Endometrium (tissue), 2 donors: ENCODE results near the gene TEPSIN.

Source experiments
- FAIRE-seq: peaks from 2 replicates; lab custom pipeline; 2012; peaks lifted over from hg19 to GRCh38; lab: Jason Lieb, UNC
- donor health status: control.
- donor health status: control.

The TEPSIN gene

GRCh38 chr17:81183316-81183715 is 55.5 kb downstream of the TEPSIN start:
- no peak for FAIRE-seq

- no peak for FAIRE-seq
Measured at GRCh38 chr17:81182596-81182995, 56.3 kb downstream of the TEPSIN start.

- no peak for FAIRE-seq
Measured at GRCh38 chr17:81181811-81182185, 57.1 kb downstream of the TEPSIN start.

- no peak for FAIRE-seq
Measured at GRCh38 chr17:81180836-81181810, 57.7 kb downstream of the TEPSIN start.

GRCh38 chr17:81179861-81180260 is 59.0 kb downstream of the TEPSIN start:
- no peak for FAIRE-seq

GRCh38 chr17:81179220-81179619 is 59.6 kb downstream of the TEPSIN start:
- no peak for FAIRE-seq
